GM19239 (cell line): ENCODE measurements around the gene CSNK1A1.
"Not testable (repeated sequence)": the region's sequence is repeated elsewhere in the genome, so short reads cannot be mapped to it uniquely, and the experiment has no call there.

Experiments
- DNase-seq: peaks from one replicate; pipeline ENCODE4 v3.0.0; 2011; ENCODE audit warnings: low spot score; ENCODE audit not compliant: insufficient read length
- FAIRE-seq: peaks from 2 replicates; lab custom pipeline; 2011; peaks lifted over from hg19 to GRCh38; lab: Jason Lieb, UNC

The CSNK1A1 gene

DNA sequence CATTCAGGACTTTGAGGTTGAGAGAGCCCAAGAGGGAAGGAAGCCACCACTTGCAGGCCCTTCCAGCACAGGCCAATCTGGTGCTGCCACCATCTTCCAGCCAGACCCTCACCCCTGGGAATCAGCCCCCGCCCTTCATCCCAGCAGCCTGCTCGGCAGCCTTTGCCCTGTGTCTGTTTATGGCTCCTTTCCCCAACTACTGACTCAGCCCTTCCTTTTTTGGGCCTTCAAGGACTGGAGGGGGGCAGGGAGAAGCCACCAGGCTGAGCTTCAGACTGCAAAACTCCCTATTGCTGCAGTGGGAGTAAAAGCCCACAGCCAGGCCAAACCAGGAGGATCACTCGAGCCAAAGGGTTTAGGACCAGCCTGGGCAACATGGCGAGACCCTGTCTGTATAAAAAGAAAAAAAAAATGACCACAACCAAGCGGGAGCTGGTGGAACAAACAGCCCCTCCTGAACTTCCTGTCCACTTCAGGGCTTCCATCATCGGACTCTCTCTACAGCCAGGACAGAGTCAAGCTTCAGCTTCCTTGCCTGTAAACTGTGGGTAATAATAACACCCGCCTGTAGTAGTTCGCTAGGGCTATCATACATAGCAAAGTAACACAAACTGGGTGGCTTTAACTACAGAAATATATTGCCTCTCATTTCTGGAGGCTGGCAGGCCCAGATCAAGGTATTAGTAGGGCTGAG is 86.3 kb downstream of the CSNK1A1 start:
- FAIRE-seq (no peak), DNase-seq (no peak)

DNA sequence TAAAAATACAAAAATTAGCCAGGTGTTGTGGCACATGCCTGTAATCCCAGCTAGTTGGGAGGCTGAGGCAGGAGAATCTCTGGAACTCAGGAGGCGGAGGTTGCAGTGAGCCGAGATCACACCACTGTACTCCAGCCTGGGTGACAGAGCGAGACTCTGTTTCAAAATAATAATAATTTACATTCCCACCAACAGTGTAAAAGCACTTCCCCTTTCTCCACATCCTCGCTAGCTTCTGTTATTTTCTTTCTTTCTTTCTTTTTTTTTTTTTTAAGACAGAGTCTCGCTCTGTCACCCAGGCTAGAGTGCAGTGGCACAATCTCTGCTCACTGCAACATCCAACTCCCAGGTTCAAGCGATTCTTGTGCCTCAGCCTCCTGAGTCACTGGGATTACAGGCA is 89.3 kb downstream of the CSNK1A1 start:
- not testable (repeated sequence) for FAIRE-seq, DNase-seq

DNA sequence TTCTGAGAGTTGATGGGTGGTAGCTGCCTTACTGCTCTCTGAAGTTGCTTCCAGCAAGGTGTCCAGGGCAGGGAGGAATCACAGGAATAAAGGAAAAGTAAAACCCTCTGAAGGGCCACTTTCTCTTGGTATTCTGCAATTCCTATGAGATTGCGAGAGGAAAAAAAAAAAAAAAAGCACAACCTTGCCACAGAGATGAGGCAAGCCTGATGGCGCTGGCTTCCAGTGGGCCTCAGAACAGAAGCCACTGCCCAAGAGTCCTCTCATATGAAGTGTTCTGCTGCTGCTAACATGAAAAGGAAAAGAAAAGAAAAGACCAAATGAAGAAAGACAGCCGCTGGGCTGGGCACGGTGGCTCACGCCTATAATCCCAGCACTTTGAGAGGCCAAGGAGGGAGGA is 91.3 kb downstream of the CSNK1A1 start:
- no peak for FAIRE-seq
- no peak for DNase-seq

DNA sequence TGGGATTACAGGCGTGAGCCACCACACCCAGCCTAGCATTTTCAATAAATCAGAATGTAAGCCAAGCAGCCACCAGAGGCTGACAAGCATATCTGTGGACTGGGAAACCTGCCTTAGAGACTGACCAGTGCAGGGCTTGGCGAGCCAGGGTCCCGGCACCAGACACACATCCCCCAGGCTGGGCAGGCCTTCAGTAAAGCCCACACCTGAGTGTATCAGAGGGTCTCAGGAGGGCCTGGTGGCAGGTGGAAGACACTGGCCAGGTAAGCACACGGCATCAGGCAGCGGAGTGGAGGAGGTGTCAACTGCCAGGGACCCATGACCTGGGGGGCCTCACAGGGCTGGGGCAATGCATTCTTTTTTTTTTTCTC is 93.9 kb downstream of the CSNK1A1 start:
- no peak for FAIRE-seq
- DNase-seq = no peak

DNA sequence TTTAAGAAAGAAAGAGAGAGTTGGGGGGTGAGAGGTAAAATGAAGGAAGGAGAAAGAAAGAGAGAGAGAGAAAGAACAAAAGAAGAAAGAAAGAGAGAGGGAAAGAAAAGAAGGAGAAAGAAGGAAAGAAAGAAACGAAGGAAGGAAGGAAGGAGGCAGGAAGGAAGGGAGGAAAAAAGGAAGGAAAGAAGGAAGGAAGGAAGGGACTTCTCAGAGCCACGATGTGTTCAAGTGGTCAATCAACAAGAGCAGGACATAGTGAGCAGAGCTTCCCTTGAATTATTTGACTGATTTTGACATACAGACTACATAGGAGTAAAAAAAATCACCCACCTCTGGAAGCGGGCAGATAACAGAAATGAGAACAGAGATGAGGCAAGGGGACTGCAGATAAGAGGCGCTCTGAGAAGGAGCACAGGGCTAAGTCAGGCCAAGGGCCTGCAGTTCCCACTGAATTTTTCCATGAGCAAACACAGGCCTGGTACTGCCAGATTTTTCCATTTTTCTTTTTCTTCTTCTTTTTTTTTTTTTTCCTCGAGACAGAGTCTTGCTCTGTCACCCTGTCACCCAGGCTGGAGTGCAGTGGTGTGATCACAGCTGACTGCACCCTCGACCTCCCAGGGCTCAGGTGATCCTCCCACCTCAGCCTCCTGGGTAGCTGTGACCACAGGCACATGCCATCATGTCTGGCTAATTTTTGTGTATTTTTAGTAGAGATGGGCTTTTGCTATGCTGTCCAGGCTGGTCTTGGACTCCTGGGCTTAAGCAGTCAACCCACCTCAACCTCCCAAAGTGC is 94.4 kb downstream of the CSNK1A1 start:
- no peak for FAIRE-seq
- DNase-seq = no peak

DNA sequence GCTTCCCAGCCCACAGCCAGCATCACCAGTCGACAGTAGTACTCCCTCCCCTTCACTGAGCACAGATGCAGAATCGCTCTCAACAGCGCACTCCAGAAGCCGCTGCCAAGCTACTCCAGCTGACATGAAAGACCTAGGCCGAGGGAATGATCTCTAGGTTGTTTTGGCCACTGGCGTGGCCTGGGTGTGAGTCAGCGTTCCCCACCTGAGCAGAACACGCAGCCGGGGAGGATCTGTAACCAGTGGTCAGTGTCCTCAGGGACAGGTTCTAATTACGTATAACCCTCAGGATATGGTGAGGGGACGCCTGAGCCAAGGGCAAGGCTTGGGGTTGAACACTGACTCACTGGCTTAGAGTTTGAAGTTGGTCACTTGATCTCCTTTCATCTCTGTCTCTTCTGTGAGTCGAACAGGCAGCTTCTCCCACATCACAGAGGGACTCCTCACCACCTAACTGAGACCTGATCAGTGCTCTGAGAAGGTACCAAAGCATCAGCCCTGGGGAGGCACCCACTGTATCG is 95.3 kb downstream of the CSNK1A1 start:
- DNase-seq (no peak), FAIRE-seq (no peak)

DNA sequence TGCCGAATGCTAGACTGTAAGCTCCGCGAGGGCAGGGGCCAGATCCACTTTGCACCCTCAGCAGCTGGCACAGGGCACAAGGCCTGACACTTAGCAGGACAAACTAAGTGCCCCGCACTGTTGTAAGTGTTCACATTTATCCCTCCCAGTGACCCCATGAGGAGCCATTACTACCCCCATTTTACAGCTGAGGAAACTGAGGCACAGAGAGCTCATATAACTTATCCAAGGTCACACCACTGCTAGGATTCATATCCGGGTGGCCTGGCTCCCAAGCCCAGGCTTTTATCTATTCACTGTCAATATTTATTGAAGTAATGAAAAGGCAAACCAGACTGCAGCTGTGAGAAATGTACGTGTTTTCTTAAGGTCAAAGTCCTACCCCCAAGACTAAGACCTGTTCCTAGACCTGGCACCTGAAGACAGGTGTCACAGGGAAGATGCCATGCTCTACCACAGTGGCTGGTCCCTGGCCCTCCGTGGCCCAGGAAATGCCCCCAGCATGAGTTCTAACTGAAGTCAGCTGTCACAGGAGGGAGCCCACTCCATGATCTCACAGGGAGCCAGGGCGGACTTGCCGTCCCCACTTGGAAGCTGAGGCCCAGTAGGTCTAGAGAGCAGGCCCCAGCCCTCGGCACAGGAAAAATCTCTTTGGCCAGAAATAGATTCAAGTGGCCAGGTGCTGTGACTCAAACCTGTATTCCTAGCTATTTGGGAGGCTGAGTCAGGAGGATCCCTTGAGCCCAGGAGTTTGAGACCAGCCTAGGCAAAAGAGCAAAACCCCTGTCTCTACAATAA is 97.4 kb downstream of the CSNK1A1 start:
- FAIRE-seq = no peak
- DNase-seq = no peak

DNA sequence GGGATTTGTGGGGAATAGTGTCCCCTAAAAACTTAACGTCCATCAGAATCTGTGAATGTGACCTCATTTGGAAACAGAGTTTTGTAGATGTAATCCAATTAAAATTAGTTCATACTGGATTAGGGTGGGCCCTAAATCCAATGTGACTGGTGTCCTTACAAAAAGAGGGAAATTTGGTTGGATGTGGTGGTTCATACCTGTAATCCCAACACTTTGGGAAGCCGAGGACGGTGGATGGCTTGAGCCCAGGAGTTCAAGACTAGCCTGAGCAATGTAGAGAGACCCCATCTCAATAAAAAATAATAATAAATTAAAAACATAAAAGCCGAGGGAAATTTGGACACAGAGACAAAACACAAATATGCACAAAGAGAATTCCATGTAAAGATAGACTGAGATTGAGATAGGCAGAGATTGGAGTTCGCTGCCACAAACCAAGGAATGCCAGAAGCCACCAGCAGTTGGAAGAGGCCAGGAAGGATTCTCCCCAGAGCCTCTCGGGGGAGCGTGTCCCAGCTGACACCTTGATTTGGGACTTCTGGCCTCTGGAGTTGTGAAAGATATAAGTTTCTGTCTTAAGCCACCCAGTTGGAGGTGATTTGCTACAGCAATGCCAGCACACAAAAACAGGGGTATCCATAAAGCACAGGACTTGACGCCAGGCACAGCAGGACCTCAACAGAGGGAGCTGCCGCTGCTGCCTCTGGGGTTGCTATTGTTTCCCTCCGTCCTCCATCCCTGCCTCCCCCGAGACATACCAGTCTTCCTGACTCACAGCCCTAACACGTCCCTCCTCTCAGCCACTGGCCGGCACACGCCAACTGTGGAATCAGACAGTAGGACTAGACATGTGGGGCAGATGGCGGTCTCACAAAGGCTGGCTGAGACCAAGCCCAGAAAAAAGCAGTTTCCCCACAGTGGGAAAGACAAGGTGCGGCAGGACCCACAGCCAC is 98.3 kb downstream of the CSNK1A1 start:
- FAIRE-seq (no peak), DNase-seq (no peak)

DNA sequence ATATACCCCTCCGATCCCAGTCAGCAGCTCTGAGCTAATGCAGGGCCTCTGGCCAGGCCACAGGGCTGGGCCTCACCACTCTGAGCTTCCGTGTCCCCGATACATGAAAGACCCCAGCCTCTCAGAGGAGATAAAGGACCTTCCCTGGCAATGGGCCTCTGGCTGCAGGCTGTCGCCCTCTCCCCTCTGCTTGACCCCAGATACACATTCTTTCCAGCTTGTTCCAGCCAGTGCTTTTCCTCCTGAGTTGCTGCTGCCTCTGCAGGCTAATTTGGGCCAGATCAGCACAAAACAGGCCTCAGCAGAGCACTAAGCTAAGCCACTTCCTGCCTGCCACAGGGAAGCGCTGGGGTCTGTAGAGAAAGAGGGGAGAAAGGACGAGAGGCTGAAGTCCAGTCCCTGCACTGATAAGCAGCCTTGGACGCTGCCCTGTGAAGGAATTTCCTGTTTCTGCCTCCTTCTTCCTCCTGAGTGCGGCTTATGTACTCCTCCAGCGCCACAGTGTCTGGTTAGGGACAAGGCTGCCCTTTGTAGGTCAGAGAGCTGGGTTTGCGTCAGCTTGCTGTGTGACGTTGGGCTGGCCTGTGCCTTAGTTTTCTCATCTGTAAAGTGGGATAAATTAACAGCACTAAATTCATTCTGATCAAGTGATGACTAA is 99.1 kb downstream of the CSNK1A1 start:
- FAIRE-seq (no peak), DNase-seq (no peak)

DNA sequence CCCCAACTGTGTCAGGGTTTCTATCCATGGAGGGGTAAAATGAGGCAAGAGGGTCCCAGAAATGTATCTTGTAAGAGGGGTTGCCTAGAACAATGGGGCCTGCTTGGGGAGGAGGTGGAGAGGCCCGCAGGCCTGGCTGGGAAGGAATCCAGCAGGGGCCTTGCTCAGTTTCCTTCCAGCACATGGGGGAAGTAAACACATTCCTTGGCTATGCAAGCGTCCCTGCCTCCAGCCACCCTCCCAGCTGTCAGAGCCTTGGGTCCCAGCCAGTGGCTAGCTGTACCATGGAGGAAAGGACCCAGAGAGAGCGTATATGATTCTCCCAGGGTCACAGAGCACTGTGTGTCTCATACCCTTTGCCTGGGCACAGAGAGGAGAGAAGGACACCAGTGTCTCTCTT is 101.0 kb downstream of the CSNK1A1 start:
- FAIRE-seq = no peak
- no peak for DNase-seq

DNA sequence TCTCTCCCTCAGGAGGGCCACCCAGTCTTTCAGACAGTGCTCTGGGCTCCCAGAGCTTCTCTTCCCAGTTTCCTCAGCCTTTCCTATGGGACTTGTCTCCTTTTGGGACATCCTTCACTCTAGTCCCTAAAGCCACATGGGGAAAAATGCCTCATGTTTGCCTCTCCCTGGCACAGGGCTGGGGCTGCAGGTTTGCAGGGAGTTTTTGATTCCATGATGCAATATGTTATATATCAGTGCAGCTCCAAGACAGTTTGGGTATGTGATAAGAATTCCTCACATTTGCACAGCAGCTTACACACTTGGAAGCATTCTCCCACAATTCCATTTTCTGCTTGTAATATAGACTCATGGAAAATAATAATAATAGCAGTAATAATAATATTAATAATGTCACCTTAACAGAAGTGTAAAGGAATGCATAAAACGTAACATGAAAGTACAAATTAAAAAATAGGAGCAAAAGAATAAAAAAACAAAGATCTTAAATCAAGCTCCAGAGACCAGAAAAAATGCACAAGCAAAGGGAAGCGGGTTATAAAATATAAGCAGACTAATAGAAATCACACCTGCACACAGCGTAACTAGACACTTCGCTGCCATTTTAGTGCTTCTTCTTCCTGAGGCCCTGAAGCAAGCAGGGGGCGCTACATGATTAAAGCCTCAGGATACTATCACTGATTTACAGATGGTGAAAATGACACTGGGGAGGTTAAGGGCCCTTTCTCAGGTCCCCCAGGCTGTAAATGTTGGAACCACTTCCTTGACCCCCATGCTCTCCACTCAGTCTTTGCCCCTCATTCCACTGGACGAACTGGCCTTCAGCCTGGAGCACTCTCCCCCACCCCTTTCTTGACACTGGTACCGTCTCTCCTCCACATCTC is 102.2 kb downstream of the CSNK1A1 start:
- DNase-seq = no peak
- no peak for FAIRE-seq

DNA sequence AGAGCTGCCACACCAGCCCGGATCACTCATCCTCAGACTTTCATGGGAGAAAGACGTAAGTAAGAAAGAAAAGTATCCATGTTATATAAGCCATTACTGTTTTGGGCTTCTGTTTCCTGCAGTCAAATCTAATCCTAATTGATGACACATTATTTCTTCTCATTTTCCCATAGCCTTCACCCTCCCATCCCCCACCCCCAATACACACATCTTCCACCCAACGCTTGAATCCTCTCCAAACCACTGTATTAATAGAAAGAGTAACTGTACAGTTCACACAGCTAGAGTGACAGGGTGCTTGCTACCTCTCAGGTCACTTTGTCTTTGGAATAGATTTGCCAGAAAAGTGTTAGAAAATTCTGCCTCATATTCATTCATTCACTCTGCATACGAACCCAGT is 102.8 kb downstream of the CSNK1A1 start:
- DNase-seq (no peak), FAIRE-seq (no peak)

DNA sequence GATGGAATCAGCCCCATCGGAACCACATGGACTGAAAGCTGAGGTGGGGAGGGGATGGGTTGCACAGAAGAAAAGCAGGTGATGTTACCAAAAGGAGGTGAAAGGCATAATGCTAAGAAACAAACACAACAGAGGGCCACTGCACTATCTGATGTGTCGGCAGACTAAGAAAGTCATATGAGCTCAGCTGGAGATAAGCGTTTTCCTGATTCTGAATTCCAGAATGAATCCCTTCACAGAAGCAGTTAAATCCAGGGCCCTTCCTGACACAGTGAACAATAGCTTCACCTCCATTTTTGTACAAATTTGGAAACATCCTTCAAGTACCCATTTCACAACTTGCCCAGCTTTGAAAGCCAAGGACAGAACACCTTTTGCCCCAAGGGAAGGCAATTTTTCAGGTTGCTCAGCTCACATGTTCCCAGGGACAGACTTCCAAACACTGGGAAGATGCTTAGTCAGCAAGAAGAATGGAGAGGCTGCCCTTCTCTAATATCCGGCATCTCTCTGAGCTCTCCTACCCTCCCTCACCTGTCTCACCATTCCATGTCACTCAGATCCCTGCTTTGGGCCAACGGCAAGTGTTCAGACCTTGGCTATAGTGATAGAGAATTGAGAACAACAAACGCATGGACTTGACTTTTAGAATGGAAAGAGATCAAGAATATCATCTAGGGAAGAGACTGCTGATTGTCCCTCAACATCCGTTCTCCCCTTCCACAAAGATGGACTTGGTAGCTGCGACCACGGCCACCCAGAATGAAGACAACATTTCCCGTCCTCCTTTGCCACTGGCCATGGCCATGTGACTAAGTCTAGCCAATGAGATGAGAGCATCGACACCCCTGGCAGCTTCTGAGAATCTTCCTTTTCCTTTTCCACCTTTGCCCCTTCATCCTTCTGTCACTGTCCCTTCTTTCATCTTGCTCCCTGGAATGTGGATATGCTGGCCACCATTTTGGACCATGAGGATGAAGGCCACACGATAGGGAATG is 103.6 kb downstream of the CSNK1A1 start:
- no peak for FAIRE-seq

DNA sequence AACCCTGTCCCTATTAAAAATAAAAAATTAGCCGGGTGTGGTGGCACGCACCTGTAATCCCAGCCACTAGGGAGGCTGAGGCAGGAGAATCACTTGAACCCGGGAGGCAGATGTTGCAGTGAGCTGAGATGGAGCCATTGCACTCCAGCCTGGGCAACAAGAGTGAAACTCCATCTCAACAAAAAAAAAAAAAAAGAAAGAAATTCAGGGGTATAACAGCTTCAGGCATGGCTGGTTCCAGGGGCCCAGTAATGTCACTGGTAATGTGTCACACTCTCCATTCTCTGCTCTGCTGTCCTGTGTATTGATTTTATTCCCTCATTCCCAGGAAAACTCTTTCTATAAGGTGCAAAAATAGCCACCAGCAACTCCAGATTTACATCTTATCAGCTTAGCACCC is 104.4 kb downstream of the CSNK1A1 start:
- not testable (repeated sequence) for DNase-seq, FAIRE-seq

More for the DNA sequence above, 103.6 kb downstream of the CSNK1A1 start:
- no peak for DNase-seq

DNA sequence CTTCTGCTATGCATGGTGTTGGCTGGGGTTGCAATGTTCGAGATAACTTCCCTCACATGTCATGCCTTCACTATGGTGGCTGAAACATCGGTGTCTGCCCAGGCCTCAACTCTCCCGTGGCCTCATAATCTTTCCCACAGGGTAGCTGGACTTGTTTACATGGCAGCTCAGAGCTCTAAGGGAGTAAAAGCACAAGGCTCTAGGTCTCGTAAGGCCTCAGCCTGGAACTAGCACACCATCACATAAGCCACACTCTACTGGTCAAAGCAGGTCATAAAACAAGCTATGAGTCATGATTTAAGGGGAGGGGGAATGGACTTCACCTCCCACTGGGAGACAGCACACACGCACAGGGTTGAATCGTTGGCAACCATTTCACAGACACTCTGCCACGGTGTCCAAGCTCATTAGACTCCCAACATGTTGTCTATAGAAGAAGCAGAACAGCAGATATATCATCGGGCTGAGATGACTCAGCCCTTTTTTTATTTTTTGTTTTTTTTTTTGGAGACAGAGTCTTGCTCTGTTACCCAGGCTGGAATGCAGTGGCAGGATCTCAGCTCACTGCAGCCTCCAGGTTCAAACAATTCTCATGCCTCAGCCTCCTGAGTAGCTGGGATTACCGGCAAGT is 105.4 kb downstream of the CSNK1A1 start:
- no peak for DNase-seq
- no peak for FAIRE-seq

DNA sequence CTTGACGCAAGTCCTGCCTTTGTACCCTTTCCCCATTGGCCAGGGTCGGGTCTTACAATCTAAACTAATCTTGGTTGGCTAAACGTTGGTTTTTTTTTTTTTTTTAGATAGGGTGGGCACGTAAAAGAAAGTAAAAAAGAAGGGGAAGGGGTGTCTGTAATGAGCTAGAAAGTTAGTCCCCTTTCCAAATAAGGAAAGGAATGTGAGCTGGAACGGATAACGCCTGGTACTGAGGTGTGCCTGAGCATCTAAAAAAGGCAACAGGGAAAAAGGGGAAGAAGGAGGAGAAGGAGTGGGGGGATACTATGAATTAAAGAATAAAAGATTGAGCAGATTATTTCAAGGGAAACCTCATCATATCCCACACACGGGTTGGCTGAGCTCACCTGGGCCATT is 105.9 kb downstream of the CSNK1A1 start:
- FAIRE-seq (no peak), DNase-seq (no peak)

DNA sequence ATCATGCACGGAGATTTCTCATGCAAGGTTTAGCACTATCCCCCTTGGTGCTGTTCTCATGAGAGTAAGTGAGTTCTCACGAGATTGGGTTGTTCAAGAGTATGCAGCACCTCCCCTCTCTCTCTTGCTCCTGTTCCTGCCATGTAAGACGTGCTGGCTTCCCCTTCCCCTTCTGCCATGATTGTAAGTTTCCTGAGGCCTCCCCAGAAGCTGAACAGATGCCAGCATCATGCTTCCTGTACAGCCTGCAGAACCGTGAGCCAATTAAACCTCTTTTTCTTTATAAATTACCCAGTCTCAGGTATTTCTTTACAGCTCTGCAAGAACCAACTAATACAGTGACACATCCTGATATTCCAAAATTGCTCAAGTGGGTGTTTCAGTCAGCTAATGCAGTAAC is 106.8 kb downstream of the CSNK1A1 start:
- FAIRE-seq, DNase-seq: not testable (repeated sequence)
